Glutamatergic neuron (in vitro differentiated cells): ENCODE data around the gene STX18. TPM values are rescaled to one million over a fixed set of nuclear protein-coding genes. Genes with fewer than 3 reads are reported as not detected.

ENCODE experiments used
- DNase-seq: peaks from one replicate; pipeline ENCODE4 v3.0.0; 2022
- H3K27ac Mint-ChIP-seq: one replicate; pipeline ENCODE4 v1.8.0; 2020; ENCODE audit warnings: mild to moderate bottlenecking, mixed read lengths, inconsistent platforms; ENCODE audit not compliant: unreplicated experiment
- H3K27me3 Mint-ChIP-seq: one replicate; pipeline ENCODE4 v1.8.0; 2020; ENCODE audit warnings: mild to moderate bottlenecking, moderate library complexity, mixed read lengths, inconsistent platforms; ENCODE audit not compliant: unreplicated experiment
- H3K36me3 Mint-ChIP-seq: one replicate; pipeline ENCODE4 v1.8.0; 2020; ENCODE audit warnings: mild to moderate bottlenecking, mixed read lengths, inconsistent platforms; ENCODE audit not compliant: unreplicated experiment
- H3K4me1 Mint-ChIP-seq: one replicate; pipeline ENCODE4 v1.8.0; 2020; ENCODE audit warnings: mild to moderate bottlenecking, low read depth, mixed read lengths, inconsistent platforms; ENCODE audit not compliant: unreplicated experiment
- H3K4me3 Mint-ChIP-seq: one replicate; pipeline ENCODE4 v1.8.0; 2020; ENCODE audit warnings: mild to moderate bottlenecking, mixed read lengths, inconsistent platforms; ENCODE audit not compliant: unreplicated experiment
- H3K9me3 Mint-ChIP-seq: one replicate; pipeline ENCODE4 v1.8.0; 2020; ENCODE audit warnings: mild to moderate bottlenecking, moderate library complexity, mixed read lengths, inconsistent platforms; ENCODE audit not compliant: unreplicated experiment
- total RNA-seq: library from RNA; stranded (reverse); fragmentation: NEBNext Ultra II Directional; extraction: Animal tissue kit (Norgen Biotek cat#: 25700); gene quantifications from one replicate; pipeline ENCODE4 v1.2.1, GENCODE V29; 2021; ENCODE audit not compliant: unreplicated experiment
- TF ChIP-seq, protein P1 (sequence below): fragments of 200-600 bp; sonication (generic); IDR thresholded peaks from one replicate; pipeline ENCODE4 v1.5.0; 2021; ENCODE audit not compliant: partially characterized antibody, unreplicated experiment

The STX18 gene
- total RNA-seq, 1 donor from 2014 or later = 26.3 TPM

GRCh38 chr4:4395849-4396627 lies 145.8 kb downstream of the STX18 start:
- H3K4me3 Mint-ChIP-seq = peak overlapping the region; percentile 85
- TF ChIP-seq, protein P1, sequence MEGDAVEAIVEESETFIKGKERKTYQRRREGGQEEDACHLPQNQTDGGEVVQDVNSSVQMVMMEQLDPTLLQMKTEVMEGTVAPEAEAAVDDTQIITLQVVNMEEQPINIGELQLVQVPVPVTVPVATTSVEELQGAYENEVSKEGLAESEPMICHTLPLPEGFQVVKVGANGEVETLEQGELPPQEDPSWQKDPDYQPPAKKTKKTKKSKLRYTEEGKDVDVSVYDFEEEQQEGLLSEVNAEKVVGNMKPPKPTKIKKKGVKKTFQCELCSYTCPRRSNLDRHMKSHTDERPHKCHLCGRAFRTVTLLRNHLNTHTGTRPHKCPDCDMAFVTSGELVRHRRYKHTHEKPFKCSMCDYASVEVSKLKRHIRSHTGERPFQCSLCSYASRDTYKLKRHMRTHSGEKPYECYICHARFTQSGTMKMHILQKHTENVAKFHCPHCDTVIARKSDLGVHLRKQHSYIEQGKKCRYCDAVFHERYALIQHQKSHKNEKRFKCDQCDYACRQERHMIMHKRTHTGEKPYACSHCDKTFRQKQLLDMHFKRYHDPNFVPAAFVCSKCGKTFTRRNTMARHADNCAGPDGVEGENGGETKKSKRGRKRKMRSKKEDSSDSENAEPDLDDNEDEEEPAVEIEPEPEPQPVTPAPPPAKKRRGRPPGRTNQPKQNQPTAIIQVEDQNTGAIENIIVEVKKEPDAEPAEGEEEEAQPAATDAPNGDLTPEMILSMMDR = no peak
- DNase-seq = peak; percentile 66
- H3K9me3 Mint-ChIP-seq = peaks cover 12% of the 10 kb centered on the region
- peaks cover 15% of the 10 kb centered on the region for H3K27me3 Mint-ChIP-seq
- peak overlapping the region; percentile 77 for H3K27ac Mint-ChIP-seq
- peaks cover 14% of the 10 kb centered on the region for H3K36me3 Mint-ChIP-seq
- H3K4me1 Mint-ChIP-seq = peaks cover 31% of the 10 kb centered on the region

GRCh38 chr4:4395371-4395770 lies 146.5 kb downstream of the STX18 start:
- Mint-ChIP-seq H3K27me3 (peaks cover 15% of the 10 kb centered on the region), H3K4me3 (peak overlapping the region; percentile 85), H3K9me3 (peaks cover 12% of the 10 kb centered on the region), H3K27ac (peak overlapping the region; percentile 77), H3K4me1 (peaks cover 31% of the 10 kb centered on the region), H3K36me3 (peaks cover 14% of the 10 kb centered on the region)
- TF ChIP-seq, protein P1 = no peak
- no peak for DNase-seq

DNA sequence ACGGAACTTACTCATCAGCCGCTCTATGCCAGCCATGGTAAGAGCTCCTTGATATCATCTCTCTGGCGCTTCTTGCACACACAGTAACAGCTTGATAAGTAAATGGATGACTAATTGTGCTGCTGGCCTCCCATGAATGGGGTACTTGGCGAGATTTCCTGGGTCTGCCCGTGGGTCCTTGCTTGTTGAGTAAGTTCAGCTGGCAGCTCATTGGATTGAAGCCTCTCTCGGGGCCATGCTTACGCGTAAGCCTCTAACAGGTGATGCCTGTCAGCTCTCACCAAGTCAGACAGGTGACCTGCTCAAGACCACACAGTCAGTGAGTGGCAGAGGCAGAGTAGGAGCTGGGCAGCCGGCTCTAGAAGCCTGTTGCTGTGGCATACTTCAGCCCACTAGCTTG lies 147.2 kb downstream of the STX18 start:
- Mint-ChIP-seq H3K36me3 (peaks cover 14% of the 10 kb centered on the region), H3K4me3 (no peak overlapping the region), H3K27me3 (peaks cover 18% of the 10 kb centered on the region), H3K4me1 (peaks cover 33% of the 10 kb centered on the region), H3K9me3 (peaks cover 13% of the 10 kb centered on the region), H3K27ac (no peak overlapping the region)
- no peak for DNase-seq
- TF ChIP-seq, protein P1 = no peak

- H3K4me1 Mint-ChIP-seq = peaks cover 36% of the 10 kb centered on the region
- H3K27ac Mint-ChIP-seq = no peak overlapping the region
- DNase-seq = no peak
- TF ChIP-seq, protein P1 = no peak
- peaks cover 18% of the 10 kb centered on the region for H3K9me3 Mint-ChIP-seq
- H3K4me3 Mint-ChIP-seq = no peak overlapping the region
- H3K36me3 Mint-ChIP-seq = peaks cover 4% of the 10 kb centered on the region
- H3K27me3 Mint-ChIP-seq = peaks cover 25% of the 10 kb centered on the region
Observed at GRCh38 chr4:4392501-4393183, 149.2 kb downstream of the STX18 start.

DNA sequence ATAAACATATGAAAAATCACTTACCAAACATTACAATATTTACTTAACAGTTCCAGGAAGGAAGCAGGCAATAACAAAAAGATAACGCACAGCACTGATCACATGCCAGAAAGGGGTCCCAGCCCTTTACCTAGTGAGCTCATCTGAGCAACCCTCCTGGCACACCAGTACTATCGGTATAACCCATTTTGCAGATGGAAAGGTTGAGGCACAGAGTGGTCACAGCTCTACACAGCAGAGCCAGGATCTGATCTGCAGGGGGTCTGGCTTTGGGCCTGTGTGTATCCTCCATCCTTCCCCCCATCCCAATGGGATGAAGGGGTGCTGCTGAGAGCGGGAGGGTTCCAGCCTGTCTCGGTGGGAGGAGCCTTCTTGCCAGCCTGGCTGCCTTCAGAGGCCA lies 150.0 kb downstream of the STX18 start:
- H3K27me3 Mint-ChIP-seq = peaks cover 24% of the 10 kb centered on the region
- no peak overlapping the region for H3K4me3 Mint-ChIP-seq
- peaks cover 16% of the 10 kb centered on the region for H3K9me3 Mint-ChIP-seq
- TF ChIP-seq, protein P1 = no peak
- peak overlapping the region; percentile 44 for H3K27ac Mint-ChIP-seq
- DNase-seq = no peak
- H3K36me3 Mint-ChIP-seq = peaks cover 4% of the 10 kb centered on the region
- peaks cover 29% of the 10 kb centered on the region for H3K4me1 Mint-ChIP-seq
